ENCODE results near the gene ZNF827.
A peak's percentile ranks its signal among the peaks of the same experiment; 100 is the strongest.

Gene ZNF827

GRCh38 chr4:145823743-145824142 lies 114.9 kb downstream of the ZNF827 start:
- no peak for DNase-seq

DNA sequence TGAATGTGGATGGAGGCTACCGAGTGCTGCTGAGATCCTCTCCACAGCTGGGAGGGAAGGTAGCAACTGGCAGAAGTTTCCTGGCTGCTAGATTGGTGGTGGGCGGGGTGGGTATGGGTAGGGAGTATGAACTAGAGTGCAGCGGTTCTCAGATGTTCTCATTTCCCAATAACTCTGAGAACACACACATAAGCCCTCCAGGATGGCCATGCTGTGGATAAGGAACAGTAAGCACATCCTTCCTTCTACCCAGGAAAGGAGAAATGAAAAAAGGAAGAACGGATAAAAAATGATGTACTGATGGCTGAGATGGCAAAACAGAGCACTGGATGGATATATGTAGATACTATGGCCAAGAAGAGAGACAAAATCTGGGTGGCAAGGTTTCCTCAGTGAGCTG lies 116.0 kb downstream of the ZNF827 start:
- DNase-seq = no peak

GRCh38 chr4:145822181-145822580 lies 116.4 kb downstream of the ZNF827 start:
- no peak for DNase-seq

DNA sequence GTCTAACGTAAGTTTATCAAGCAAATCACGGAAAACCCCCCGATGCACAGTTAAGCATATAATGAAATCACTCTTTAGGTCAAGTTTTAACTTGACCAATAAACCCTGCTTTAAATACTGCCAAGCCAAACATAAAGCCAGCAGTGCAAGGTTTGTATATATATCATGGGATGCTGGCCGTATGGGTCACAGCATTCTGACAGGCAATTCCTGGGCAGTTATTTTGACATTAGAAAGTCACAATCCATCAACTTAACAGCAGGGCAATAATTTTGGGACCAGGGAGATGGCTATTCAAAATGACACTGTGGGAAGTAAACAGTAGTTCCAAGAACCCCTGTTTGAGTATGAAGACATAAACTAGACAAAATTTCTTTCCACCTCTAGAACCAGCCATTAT lies 116.9 kb downstream of the ZNF827 start:
- no peak for DNase-seq

DNA sequence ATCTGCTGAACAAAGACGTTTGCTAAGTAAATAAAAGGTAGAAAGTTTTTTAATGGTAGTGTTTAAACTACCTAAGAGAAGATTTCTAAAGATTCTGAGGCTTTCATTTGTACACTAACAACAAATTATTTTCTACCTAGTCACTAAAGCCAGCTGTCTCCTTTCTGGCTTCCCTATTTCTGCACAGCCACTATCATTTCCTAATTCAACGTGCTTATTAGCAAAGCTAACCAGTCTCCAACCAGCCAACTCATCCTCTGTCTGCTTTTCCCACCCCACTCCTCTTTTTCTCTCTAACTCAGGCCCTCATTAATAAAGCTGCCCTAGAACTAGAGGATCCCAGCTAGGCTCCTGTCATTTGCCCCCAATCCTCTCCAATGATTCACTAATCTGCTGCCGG lies 118.2 kb downstream of the ZNF827 start:
- no peak for DNase-seq

DNA sequence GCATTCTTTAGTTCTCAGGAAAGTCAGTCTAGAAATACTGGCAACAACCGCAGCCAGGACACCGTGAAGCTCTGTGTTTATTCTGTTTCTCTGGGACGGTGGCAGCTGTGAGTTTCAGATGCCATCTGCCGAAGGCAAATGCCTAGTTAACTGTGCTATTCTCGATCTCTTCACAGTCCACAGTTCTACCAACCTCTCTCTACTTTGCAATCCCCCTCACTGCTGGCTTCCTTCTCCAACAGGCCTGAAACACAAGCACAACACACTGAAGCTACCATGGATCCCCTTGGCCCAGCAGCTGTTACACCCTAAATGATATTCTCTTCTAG lies 118.8 kb downstream of the ZNF827 start:
- no peak for DNase-seq

DNA sequence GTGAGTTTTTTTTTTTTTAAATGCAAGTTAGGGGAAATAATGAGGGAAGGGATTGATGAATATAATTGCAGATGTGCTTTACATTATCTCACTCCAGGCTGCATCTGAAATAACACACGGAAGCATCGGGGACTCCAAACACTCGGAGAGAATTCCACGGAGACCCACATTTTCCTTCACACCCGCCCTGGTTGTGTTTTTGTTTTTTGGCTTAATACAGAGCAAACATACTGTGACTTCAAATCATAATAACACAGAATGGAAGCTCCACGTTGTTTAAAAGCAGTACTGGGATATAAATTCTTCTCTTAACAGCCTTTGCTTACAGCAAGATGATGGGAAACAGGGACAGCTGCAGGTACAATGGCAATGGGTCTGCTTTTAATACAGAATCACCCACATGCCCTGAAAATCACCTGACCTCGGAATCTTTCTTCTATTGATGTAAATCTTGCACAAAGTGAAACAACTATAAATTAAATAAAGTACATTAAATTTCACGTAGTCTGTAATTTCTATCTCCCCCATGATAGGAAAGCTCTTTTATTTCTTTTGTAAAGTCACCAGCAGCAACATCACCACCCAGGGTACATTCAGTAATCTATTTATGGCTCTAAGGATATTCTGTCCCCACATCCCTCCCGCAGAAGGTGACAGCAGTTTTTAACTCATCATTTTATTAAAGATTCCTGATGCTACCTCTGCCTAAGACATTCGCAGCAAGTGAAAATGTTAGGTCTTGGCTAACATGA lies 119.3 kb downstream of the ZNF827 start:
- no peak for DNase-seq

DNA sequence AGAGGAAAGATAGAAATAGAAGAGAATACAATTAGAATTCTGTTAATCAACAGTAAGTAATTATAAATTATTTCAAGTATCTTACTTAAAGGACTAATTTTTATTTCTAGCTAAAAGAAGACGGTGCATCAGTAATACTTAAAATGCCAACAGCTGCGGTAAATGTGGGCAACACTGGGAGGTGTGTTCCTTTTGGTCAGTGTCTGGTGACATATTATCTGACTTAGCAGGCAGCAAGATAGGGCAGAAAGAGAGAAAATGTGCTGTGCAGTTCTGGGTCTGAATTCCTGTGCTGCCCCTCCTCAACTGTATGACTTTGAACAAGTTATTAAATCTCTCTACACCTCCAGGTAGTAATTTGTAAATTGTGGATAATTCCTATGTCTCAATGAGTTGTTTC lies 120.6 kb downstream of the ZNF827 start:
- DNase-seq = no peak

GRCh38 chr4:145816091-145816490 lies 122.5 kb downstream of the ZNF827 start:
- DNase-seq = no peak

DNA sequence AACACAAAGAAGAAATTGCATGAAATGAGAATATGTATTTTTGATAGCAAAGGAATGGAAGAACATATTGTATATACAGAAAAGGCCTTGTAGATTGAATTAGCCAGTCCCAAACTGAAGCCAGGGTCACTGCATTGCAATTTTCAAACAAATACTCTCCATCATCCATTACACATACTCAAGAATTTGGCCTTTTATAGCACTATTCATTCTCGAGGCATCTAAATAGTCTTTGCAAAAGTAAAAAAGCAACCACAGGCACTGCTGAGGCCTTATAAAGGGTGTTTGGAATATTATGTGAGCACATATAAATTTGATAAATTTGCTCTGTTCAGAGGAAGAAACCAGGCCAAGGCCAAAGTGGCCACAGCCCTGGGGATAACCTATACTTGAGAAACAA lies 123.0 kb downstream of the ZNF827 start:
- DNase-seq = peak; percentile 22

DNA sequence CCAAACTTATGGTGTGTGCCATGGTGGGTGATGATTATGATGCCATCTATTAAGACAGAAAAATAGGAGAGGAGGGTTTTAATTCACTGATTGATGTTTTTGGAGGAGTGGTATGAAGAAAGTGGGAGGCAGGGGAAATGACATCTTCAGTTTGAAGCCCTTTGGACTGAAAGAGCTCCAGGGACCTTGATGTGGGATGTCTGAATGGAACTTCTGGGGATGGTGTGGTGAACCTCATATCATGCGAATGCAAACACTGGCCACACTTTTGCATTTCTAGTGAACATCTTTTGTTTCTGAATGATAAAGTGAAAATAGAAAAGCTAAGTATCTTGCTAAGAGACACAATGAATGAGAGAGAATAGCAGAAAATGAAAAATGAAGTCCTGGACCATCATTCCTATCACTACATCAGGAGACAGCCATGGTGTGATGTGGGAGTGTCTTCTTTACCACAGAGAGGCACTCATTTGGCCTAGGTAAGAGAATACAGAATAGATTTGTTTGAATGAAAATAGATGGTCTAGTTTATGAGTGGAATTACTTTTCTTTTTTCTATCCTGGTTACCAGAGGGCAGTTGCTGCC lies 123.5 kb downstream of the ZNF827 start:
- no peak for DNase-seq

DNA sequence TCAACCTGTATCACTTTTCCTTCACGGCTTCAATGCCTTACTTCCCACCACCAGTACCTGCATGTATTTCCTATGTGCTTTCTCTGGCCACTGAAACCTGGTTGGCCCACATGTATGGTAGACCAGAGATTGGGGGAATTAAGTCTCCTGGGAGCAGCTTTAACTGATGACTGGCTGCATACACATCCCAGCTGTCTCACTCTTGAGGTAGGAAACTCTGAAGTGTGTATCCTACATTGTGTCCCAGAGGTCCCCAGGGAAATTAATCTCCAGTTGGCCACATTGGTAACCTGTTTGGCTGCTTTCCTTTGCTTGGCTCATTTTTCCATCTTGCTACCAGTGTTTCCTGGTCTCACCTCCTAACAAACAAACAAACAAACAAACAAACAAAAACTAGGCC lies 124.4 kb downstream of the ZNF827 start:
- no peak for DNase-seq

GRCh38 chr4:145812919-145813318 lies 125.7 kb downstream of the ZNF827 start:
- DNase-seq = no peak

DNA sequence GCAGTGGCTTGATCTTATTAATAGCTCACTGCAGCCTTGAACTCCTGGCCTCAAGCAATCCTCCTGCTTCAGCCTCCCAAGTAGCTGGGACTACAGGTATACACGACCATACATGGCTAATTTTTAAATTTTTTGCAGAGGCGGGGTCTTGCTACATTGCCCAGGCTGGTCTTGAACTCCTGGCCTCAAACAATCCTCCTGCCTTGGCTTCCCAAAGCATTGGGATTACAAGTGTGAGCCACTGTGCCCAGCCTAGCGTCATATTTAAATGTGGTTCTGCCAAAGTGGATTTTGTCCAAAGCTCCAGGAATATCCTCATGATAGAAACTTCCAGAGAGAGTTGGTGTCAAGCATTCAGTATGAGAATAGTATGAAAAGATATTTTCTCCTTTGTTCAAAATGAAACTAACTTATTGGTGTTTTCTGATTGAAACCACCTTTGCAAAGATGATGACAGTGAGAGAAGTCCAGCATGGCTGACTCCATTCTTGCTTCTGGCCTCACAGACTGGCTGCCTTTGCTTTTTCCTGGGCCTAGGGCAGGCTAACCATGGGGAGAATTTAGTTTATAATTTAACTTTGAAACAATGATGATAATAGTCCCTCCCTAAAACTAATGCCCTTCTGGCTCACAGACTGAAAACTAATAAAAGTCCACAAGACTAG lies 129.6 kb downstream of the ZNF827 start:
- DNase-seq = no peak

DNA sequence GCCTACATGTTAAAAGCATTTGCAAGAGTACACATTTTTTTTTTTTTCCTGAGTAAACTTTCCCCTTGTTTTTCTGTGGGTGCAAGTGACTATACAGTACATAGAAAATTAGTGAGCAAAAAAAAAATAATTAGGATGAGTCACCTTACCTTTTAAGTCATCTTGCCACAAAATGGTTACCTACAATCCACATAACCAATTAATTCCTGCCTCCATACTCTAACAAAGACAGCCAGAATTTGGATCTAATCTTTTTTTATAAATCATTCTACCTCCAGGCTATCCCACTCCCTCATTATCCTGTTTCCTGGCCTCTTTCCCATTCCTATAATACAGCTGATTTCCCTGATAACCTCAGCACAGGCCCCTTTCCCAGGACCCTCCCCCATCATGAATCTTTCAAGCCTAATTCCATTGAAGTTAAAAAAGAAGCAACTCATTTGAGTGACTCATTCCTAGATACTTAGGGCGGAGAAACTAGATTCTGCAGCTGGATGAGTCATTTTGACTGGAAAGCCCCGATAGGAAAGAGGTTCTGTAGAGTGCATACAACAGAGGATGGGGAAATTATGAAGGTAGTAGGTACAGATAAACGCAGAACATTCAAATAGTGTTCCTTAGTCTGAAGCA lies 130.5 kb downstream of the ZNF827 start:
- DNase-seq = peak; percentile 96

DNA sequence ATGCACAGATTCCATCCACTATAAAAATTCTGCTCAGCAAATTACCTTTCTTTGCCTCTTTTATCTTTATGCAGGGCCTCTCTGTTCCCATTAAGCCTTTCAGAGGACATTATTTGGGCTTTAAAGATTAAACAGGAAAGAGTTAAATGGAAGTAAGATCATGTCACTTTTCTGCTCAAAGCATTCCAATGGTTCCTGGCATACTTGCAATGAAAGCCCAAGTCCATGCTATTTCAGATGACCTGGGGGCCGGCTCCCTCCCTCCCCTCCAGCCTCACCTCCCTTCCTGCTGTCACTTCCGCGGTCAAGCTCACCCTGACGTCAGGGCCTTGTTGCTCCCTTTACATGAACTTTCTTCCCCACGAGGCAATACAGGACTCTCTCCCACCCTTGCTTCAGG lies 133.1 kb downstream of the ZNF827 start:
- no peak for DNase-seq

- DNase-seq = peak; percentile 90
Observed at GRCh38 chr4:145804116-145804515, 134.5 kb downstream of the ZNF827 start.

DNA sequence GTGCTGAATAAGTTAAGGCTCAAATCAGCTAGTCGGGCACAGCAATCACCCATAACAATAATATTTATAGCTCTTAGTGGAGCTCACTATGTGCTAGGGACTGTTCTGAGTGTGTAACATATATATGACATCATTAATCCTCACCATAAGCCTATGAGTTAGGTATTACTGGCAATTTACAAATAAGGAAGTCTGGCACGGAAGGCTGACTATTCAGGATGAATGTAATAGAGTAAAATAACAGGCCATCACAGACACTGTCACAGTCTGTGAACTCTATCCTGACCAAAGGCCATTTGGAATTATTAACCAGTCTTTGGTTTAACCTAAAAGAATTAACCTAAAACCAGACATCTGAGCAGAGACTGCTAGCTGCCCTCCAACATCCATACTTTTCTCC lies 139.4 kb downstream of the ZNF827 start:
- no peak for DNase-seq

DNA sequence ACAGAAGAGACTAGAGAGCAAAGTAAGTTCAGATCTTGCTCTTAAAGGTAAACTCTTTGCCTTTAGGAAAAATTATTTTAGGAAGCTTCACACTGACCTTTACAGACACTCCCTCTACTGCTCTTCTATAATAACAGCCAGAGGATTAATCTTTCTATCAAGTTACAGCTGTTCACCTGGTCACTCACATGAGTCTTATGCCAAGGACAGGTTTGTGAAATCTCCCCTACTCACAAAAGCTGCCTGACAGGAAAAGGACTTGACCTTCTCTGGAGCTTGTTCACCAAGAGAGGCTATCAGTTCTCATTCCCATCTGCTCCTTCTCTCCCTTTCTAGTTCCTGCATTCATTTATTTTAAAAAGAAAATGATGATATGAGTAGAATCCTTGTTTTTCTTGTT lies 141.3 kb downstream of the ZNF827 start:
- no peak for DNase-seq

DNA sequence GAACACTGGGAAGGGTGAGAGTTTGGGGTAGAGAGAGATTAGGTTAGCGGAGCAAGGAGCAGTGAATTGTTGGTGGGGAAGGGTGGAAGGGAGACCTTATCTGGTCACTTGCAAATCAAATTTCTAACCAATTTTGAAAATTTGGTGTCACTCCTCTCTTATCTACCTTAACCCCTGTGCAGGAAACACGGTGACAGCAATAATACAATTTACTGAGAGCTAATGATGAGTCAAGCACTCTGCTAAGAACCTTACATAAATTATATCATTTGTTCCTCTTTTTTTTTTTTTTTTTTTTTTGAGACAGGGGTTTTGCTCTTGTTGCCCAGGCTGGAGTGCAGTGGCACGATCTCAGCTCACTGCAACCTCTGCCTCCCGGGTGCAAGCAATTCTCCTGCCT lies 142.3 kb downstream of the ZNF827 start:
- no peak for DNase-seq

DNA sequence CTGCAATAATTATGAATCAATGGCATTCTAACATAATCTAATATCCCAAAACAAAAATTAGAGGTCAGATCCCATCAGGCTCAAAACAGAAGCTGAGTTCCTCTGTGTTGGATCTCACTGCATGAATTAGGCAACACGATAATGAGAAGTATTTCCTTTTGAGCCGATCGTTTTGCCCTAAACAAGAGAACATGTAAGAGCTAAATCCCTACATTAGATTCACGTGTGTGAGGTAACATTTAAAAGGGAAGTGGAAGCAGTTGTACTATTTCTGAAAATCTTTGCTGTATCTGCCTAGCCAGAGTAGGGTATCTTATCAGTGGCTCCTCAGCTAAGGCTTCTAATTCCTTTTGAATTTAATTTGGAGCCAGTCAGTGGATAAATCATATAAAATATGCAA lies 143.1 kb downstream of the ZNF827 start:
- no peak for DNase-seq

- no peak for DNase-seq
Observed at GRCh38 chr4:145792429-145792828, 146.2 kb downstream of the ZNF827 start.

DNA sequence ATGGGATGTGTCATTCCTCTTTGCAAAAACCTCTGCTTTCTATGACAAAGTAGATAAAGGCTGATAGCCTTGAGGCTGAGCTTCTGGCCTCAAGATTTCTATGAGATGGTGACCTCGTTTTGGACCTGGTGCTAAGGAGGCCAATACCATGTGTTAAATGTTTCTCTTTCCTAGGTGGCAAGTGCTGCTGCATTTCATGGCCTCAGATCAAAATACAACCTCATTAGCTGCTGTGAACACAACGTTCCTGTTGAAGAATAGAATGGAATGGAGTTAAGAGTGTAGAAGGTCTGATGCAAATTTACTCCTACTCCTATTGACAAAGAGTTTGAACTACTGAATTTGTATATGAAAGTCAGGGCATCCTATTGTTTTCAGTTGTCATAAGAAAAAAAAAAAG lies 146.6 kb downstream of the ZNF827 start:
- DNase-seq = no peak

- no peak for DNase-seq
Observed at GRCh38 chr4:145788755-145789154, 149.9 kb downstream of the ZNF827 start.

Data from fibroblast of skin of right quadriceps (primary cell).